Fibroblast of the aortic adventitia (primary cell): ENCODE measurements around the gene CHCHD1. TPM values are rescaled to one million over a fixed set of nuclear protein-coding genes. Genes with fewer than 3 reads are reported as not detected.

Experiments used
- DNase-seq: peaks from one replicate; pipeline ENCODE4 v3.0.0-alpha.2; 2010; ENCODE audit warnings: low read depth
- H3K4me3 ChIP-seq: 2 replicates; pipeline ENCODE4 v1.5.1; 2011; ENCODE audit warnings: low read depth, mild to moderate bottlenecking, control low read depth, low read length, moderate library complexity
- CTCF ChIP-seq: IDR thresholded peaks from 2 replicates; pipeline ENCODE4 v1.5.1; 2011; ENCODE audit warnings: mild to moderate bottlenecking, low read length, control low read depth, inconsistent platforms; ENCODE audit not compliant: insufficient read depth
- total RNA-seq: library from RNA; depleted of rRNA; stranded (reverse); fragments of >200 nt; gene quantifications from 2 replicates; pipeline ENCODE4 v1.2.3, GENCODE V29; 2012; ENCODE audit warnings: low replicate concordance

Gene CHCHD1
- total RNA-seq, 1 donor, result 20.9 TPM

GRCh38 chr10:73812657-73813056 lies 30.8 kb downstream of the CHCHD1 start:
- no peak for TF ChIP-seq CTCF
- no peak overlapping the region for H3K4me3 ChIP-seq
- no peak for DNase-seq

- H3K4me3 ChIP-seq, result no peak overlapping the region
- no peak for TF ChIP-seq CTCF
- no peak for DNase-seq
Observed at GRCh38 chr10:73813333-73813732, 31.5 kb downstream of the CHCHD1 start.

GRCh38 chr10:73814276-73814895 lies 32.5 kb downstream of the CHCHD1 start:
- TF ChIP-seq CTCF, result no peak
- DNase-seq, result no peak
- H3K4me3 ChIP-seq, result no peak overlapping the region

- peak; percentile 25 for TF ChIP-seq CTCF
- no peak for DNase-seq
Observed at GRCh38 chr10:73814896-73815718, 33.3 kb downstream of the CHCHD1 start.

GRCh38 chr10:73815719-73816030 lies 33.8 kb downstream of the CHCHD1 start:
- H3K4me3 ChIP-seq, result no peak overlapping the region
- no peak for DNase-seq
- no peak for TF ChIP-seq CTCF

More at GRCh38 chr10:73814896-73815718, 33.3 kb downstream of the CHCHD1 start:
- no peak overlapping the region for H3K4me3 ChIP-seq

GRCh38 chr10:73816917-73817729 lies 35.3 kb downstream of the CHCHD1 start:
- no peak overlapping the region for H3K4me3 ChIP-seq
- no peak for TF ChIP-seq CTCF
- DNase-seq, result peak; percentile 45
